Kidney (tissue), 14 donors: Measurements from ENCODE around the gene CYP24A1. TPM values are rescaled to one million over a fixed set of nuclear protein-coding genes. Genes with fewer than 3 reads are reported as not detected.

Experiments
- DNase-seq, 5 donors: peaks; one replicate each; pipeline ENCODE4 v3.0.0-alpha.2; 2013 to 2020
- FAIRE-seq: peaks from 2 replicates; lab custom pipeline; 2012; peaks lifted over from hg19 to GRCh38; lab: Jason Lieb, UNC
- H3K27ac ChIP-seq, 2 donors: one replicate each; pipeline ENCODE4 v1.7.0; 2013; ENCODE audit warnings: low read depth in 2 of 2, low read length in 2 of 2, inconsistent platforms in 1 of 2
- H3K27me3 ChIP-seq: one replicate; pipeline ENCODE4 v1.7.1; 2013; ENCODE audit warnings: low read length, inconsistent platforms; ENCODE audit not compliant: control insufficient read depth, insufficient read depth
- H3K36me3 ChIP-seq, 3 donors: one replicate each; pipeline versions ENCODE4 v1.7.0 to v1.7.1; 2013; ENCODE audit warnings: low read length in 3 of 3, control low read depth in 1 of 3, inconsistent platforms in 1 of 3; ENCODE audit not compliant: insufficient read depth in 3 of 3, control insufficient read depth in 2 of 3
- H3K4me1 ChIP-seq, 3 donors: one replicate each; pipeline versions ENCODE4 v1.7.0 to v1.7.1; 2013; ENCODE audit warnings: low read length in 3 of 3, inconsistent platforms in 1 of 3, low read depth in 1 of 3; ENCODE audit not compliant: control insufficient read depth in 2 of 3, insufficient read depth in 2 of 3
- H3K4me3 ChIP-seq, 3 donors: one replicate each; pipeline versions ENCODE4 v1.7.0 to v1.8.1; 2013; ENCODE audit warnings: low read length in 3 of 3, control low read depth in 1 of 3, inconsistent platforms in 1 of 3
- H3K9ac ChIP-seq, 3 donors: one replicate each; pipeline versions ENCODE4 v1.7.0 to v1.7.1; 2013; ENCODE audit warnings: low read length in 3 of 3, control low read depth in 1 of 3, inconsistent platforms in 1 of 3
- H3K9me3 ChIP-seq, 3 donors: one replicate each; pipeline versions ENCODE4 v1.7.0 to v1.7.1; 2013; ENCODE audit warnings: low read length in 3 of 3, control low read depth in 1 of 3, inconsistent platforms in 1 of 3; ENCODE audit not compliant: control insufficient read depth in 2 of 3, insufficient read depth in 1 of 3
- intact Hi-C: fragments of 100-400 bp; cut with DNase I; formaldehyde crosslinking; loops from one replicate; pipeline ENCODE4 v1.11.1; 2022
- polyA plus RNA-seq: library from polyadenylated mRNA; stranded (reverse); fragments of 350-450 nt; fragmentation: Illumina TruSeq; extraction: RNeasy Lipid Tissue Mini Kit (QIAGEN cat#74804); gene quantifications from one replicate; pipeline ENCODE4 v1.2.3, GENCODE V29; 2014; ENCODE audit warnings: low read depth, low replicate concordance; ENCODE audit not compliant: insufficient read depth
- total RNA-seq: library from RNA; stranded (reverse); fragmentation: NEBNext Ultra II Directional; extraction: Animal tissue kit (Norgen Biotek cat#: 25700); gene quantifications from one replicate; pipeline ENCODE4 v1.2.1, GENCODE V29; 2021
- TF ChIP-seq, protein P1 (sequence below): IDR thresholded peaks from 3 replicates; pipeline ENCODE4 v1.5.1; 2012; ENCODE audit warnings: mild to moderate bottlenecking, moderate library complexity, borderline replicate concordance; ENCODE audit not compliant: insufficient read depth; ENCODE audit errors: extremely low read depth
- donor health status: control.
- donor health status: control.
- donor health status: control.
- donor health status: control.
- donor health status: control.
- donor health status: DM: yes; HTN: yes; CAD: no.
- donor health status: Normal renal cell carcinoma (clear cell type).

Gene CYP24A1
- total and polyA plus RNA-seq, 2 donors from 2014 or later: 15.4 to 39.0 TPM

DNA sequence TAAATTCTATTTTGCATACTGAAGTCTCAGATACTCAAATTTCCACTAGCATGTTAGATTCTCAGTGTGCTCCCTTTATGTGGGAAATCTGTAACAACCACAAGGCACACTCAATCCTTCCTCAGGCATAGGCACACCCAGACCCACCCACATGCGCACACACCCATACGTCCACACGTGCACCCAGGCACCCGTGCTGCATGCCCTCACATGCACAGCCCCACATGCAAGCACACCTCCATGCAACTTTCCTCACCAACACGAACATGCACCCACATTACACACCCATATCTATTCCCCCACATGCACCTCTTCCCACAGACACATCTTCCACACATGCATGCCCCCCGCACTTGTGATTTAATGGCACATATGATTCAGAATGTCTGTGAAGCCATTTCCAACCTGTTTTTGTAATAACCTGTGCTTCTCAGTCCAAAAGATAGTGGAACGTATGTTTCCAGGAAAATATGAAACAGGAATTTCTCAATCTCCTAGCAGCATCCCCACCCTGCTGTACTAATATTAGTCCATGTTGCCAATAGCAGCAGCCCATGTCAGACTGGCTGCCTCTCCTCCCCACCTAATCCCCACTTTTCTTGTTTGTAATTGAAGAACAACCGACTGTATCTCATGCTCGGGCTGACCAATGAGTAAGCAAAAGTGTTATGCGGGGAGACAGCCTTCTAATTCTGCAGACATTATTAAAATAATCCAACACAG, 11.3 kb upstream of the CYP24A1 start:
- H3K36me3 ChIP-seq: no peaks in the 10 kb centered on the region
- no peaks in the 10 kb centered on the region for H3K4me1 ChIP-seq
- intact Hi-C loops: no loop called here
- H3K27ac ChIP-seq: no peak overlapping the region
- TF ChIP-seq, protein P1, sequence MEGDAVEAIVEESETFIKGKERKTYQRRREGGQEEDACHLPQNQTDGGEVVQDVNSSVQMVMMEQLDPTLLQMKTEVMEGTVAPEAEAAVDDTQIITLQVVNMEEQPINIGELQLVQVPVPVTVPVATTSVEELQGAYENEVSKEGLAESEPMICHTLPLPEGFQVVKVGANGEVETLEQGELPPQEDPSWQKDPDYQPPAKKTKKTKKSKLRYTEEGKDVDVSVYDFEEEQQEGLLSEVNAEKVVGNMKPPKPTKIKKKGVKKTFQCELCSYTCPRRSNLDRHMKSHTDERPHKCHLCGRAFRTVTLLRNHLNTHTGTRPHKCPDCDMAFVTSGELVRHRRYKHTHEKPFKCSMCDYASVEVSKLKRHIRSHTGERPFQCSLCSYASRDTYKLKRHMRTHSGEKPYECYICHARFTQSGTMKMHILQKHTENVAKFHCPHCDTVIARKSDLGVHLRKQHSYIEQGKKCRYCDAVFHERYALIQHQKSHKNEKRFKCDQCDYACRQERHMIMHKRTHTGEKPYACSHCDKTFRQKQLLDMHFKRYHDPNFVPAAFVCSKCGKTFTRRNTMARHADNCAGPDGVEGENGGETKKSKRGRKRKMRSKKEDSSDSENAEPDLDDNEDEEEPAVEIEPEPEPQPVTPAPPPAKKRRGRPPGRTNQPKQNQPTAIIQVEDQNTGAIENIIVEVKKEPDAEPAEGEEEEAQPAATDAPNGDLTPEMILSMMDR: no peak
- no peaks in the 10 kb centered on the region for H3K27me3 ChIP-seq
- no peaks in the 10 kb centered on the region for H3K9me3 ChIP-seq
- H3K9ac ChIP-seq: no peak overlapping the region
- FAIRE-seq (no peak), DNase-seq (no peak)
- no peak overlapping the region for H3K4me3 ChIP-seq

DNA sequence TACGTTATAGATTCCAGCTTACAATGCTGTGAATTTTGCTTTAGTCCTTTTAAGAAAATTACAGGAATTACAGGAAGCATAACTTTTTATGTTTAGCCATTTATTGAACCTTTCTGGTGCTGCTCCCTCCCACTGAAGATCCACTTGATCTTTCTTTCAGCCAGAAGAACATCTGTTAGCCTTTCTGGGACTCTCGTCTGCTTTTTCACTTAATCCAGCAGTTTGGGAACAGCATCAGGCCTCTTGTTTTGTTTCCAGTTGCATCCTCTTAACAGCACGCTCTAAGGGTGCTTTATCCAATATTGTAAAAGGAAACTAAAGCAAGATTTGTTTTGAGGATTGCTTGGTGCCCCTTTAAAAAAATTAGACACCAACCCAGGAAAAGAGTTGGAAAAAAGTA, 10.3 kb upstream of the CYP24A1 start:
- no peaks in the 10 kb centered on the region for H3K36me3 ChIP-seq
- H3K27me3 ChIP-seq: no peaks in the 10 kb centered on the region
- no peaks in the 10 kb centered on the region for H3K9me3 ChIP-seq
- H3K4me1 ChIP-seq: no peaks in the 10 kb centered on the region
- DNase-seq: no peak
- no peak overlapping the region for H3K4me3 ChIP-seq
- intact Hi-C loops: no loop called here
- no peak for FAIRE-seq
- TF ChIP-seq, protein P1: no peak
- H3K27ac ChIP-seq: no peak overlapping the region
- H3K9ac ChIP-seq: no peak overlapping the region

DNA sequence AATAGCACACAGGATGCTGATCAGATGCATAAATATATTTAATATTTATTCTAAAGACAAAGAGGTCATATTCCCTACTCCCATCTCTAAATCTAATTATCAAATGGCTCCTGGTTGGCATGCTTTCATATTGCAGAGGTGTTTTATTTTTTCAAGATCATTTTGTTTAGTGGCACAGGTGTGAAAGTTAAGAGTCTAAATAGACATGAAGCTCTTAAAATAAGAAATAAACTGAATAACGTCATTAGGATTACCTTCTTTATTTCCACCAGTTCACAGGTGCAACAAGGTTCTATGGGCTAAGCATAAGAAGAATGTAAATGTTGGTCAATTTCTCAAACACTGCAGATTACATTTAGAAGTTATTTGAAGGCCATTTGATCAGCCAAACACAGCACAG, 7.1 kb upstream of the CYP24A1 start:
- Histone ChIP-seq H3K27me3 (no peaks in the 10 kb centered on the region), H3K4me1 (no peaks in the 10 kb centered on the region), H3K4me3 (no peak overlapping the region), H3K9ac (no peak overlapping the region), H3K27ac (no peak overlapping the region), H3K9me3 (no peaks in the 10 kb centered on the region), H3K36me3 (no peaks in the 10 kb centered on the region)
- intact Hi-C loops: no loop called here
- DNase-seq (no peak), FAIRE-seq (no peak)
- TF ChIP-seq, protein P1: no peak
